Measurements from ENCODE around the gene SYNM.

Gene SYNM

DNA sequence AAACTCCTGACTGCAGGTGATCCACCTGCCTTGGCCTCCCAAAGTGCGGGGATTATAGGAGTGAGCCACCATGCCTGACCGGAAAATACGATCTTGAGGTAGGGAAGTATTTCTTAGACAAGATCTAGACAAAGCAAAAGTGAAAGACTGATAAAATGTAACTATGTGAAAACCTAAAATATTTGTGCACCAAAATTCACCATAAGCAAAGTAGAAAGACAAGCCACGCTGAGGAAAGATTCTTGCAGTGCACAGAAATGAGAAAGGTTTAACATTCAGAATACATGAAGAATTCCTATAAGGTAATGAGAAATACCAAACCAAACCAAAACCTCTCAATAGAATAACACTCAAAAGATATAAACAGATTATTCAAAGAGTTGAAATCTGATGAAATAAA is 35.7 kb downstream of the SYNM start:
- no peak for DNase-seq (ENCODE audit: extremely low read depth, low read depth)
- TF ChIP-seq, protein P1, sequence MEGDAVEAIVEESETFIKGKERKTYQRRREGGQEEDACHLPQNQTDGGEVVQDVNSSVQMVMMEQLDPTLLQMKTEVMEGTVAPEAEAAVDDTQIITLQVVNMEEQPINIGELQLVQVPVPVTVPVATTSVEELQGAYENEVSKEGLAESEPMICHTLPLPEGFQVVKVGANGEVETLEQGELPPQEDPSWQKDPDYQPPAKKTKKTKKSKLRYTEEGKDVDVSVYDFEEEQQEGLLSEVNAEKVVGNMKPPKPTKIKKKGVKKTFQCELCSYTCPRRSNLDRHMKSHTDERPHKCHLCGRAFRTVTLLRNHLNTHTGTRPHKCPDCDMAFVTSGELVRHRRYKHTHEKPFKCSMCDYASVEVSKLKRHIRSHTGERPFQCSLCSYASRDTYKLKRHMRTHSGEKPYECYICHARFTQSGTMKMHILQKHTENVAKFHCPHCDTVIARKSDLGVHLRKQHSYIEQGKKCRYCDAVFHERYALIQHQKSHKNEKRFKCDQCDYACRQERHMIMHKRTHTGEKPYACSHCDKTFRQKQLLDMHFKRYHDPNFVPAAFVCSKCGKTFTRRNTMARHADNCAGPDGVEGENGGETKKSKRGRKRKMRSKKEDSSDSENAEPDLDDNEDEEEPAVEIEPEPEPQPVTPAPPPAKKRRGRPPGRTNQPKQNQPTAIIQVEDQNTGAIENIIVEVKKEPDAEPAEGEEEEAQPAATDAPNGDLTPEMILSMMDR (IDR thresholded peaks at IDR 0.05; ENCODE audit: low read depth, low read length): no peak

DNA sequence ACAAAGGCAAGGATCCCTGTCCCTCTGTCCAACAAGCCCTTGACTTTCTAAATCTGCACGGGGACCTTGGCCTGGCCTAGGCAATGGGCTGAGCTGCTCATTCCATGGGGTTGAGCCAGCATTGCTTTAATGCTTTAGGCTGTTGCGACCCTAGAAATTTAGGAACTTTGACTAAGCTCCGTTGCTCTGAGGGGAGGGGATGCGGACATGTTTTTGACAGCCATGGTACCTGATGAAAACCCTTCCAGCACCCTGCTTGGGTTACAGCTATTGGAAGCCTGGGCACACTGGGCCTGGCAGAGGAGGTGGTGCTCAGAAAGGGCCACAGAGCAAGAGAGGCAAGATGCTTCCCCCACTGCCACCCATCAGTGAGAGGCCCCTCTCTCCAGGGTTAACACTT is 37.1 kb downstream of the SYNM start:
- TF ChIP-seq, protein P1 (IDR thresholded peaks at IDR 0.05; ENCODE audit: low read depth, low read length): no peak
- DNase-seq (ENCODE audit: extremely low read depth, low read depth): no peak

DNA sequence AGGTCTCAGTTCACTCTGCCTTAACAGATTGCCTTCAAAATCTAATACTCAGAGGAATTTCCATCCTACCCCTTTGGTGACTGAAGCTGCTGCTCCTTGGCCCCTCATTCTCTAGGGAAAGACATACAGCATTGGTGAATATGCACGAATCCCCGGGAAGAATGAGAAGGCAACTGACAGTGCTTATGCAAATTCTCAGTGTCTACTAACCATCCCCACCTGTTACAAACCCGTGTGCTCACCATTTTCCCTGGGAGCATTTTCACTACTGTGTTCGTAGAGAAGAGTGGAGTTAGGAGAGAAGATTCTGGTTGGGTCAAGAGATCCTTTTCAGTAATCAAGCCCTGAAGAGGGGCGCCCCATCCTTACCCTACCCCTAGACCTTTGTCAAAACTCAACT is 37.7 kb downstream of the SYNM start:
- TF ChIP-seq, protein P1 (IDR thresholded peaks at IDR 0.05; ENCODE audit: low read depth, low read length): no peak
- no peak for DNase-seq (ENCODE audit: extremely low read depth, low read depth)

DNA sequence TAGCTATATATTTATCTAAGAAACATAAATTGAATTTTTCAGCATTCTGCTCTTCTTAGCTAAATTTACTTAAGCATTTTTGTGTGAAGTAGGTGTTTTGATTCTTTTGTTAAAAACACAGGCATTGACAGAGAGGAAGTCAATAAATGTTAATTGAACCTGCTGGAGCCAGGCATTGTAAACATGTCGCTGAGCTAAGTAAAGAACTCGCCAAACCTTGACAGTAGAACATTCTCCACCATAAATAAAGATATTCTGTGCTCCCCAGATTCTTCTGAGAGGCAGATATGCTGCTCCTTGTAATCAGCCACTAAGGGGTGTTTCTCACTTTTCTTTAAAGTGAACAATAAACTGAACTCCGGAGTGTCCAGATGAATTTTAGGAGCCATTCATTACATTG is 38.4 kb downstream of the SYNM start:
- TF ChIP-seq, protein P1 (IDR thresholded peaks at IDR 0.05; ENCODE audit: low read depth, low read length): no peak
- no peak for DNase-seq (ENCODE audit: extremely low read depth, low read depth)

DNA sequence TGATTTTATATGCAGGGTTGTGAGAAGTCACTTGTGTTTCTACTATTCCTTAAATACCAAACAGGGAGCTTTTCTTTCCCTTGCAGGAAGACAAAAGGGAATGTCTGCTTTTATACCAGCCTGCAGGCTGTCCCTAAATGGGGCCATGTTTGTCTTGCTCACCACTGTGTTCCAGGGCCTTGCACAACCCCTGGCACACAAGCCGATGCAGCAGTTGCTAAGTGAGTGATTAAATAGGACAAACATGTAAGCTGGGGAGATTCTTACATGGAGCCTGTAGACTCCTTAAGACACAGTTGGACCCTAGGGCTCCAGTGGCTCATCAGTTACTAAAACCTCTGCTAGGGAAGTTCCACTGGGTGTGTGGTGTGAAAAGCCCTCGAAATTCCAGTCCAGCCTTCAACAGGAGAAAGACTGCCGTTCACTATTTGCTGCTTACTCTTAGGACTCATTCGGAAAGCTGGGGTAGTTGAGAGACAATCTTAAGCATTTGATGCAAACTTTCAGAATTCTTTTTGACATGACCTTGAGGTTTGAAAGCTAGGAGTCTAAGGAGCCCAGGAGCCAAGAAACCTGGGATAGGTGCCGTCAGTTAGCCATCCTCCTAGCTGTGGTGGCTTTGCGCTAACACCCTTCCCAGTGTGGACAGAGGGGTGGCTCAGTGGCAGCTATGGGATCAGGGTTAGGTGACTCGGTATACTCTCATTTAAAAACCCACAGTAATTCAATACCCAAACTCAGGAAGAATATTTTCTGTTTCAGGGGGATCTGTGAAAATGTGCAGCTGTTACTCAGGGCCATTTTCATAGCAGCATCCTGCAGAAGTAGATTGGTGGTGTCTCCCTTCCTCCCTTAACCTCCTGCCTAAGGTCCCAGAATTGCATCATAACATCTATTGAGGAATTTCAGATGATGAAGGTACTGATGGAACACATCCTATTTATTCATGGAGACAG is 39.1 kb downstream of the SYNM start:
- TF ChIP-seq, protein P1 (IDR thresholded peaks at IDR 0.05; ENCODE audit: low read depth, low read length): no peak
- peak; percentile 28 for DNase-seq (ENCODE audit: extremely low read depth, low read depth)

DNA sequence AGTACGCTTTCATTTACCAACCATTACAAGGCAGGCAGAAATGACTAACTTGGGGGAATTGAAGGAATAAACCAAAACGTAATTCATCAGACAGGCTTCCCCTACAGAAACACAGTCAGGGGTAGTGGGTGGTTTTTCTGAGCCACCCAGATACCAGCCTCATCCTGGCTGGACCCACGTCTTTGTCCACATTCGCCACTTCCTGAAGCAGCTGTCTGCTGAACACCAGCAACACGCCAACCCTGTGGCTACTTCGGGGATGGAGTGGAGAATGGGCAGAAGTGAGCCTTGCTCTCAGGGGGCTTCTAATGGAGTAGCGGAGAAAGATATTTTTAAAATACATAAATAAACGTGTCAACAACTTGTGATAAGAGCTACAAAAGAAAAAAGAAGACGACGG is 40.1 kb downstream of the SYNM start:
- DNase-seq (ENCODE audit: extremely low read depth, low read depth): no peak

DNA sequence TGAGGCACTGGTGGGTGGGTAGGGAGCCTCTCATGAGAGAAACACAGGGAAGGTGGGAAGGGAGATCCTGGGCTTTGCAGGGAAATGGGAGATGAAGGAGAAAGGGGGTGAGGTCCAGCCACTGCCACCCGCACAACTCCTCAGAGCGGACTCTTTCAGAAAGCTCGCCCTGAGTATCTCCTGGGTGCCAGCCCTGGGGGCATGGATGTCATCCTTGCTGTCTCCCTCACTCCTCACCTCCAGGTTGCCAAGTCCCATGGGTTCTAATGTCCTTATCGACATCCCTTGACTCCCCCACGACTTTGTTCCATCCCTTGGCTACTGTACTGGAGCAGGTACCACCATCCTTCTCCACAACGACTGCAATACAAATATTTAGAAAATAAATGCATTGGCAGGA is 40.9 kb downstream of the SYNM start:
- DNase-seq (ENCODE audit: extremely low read depth, low read depth): no peak

More for the DNA sequence above, 40.1 kb downstream of the SYNM start:
- TF ChIP-seq, protein P1 (IDR thresholded peaks at IDR 0.05; ENCODE audit: low read depth, low read length): no peak

More for the DNA sequence above, 40.9 kb downstream of the SYNM start:
- TF ChIP-seq, protein P1 (IDR thresholded peaks at IDR 0.05; ENCODE audit: low read depth, low read length): no peak

All from AG09319 (cell line).